Adrenal gland (tissue), 12 donors: ENCODE results near the gene ETAA1. TPM values are rescaled to one million over a fixed set of nuclear protein-coding genes. Genes with fewer than 3 reads are reported as not detected.
A peak's percentile ranks its signal among the peaks of the same experiment; 100 is the strongest.

Experiments used
- DNase-seq, 7 donors: peaks; one replicate each; pipeline ENCODE4 v3.0.0-alpha.2; 2019 to 2020
- H3K27ac ChIP-seq, 5 donors: fragments of 200-600 bp; sonication (generic) in 4 of 5; 1 replicate in 3 of 5; 2 replicates in 2 of 5; pipeline versions ENCODE4 v1.5.1 to v1.8.0; 2016 to 2020; ENCODE audit warnings: mild to moderate bottlenecking in 1 of 5
- H3K27me3 ChIP-seq: fragments of 200-600 bp; 2 replicates; pipeline ENCODE4 v1.8.0; 2021
- H3K36me3 ChIP-seq, 2 donors: fragments of 200-600 bp; replicated peaks in 1 of 2; 1 replicate in 1 of 2; 2 replicates in 1 of 2; pipeline versions ENCODE4 v1.5.1 to v1.8.0; 2018 to 2022
- H3K4me1 ChIP-seq, 2 donors: fragments of 200-600 bp; replicated peaks in 1 of 2; 1 replicate in 1 of 2; 2 replicates in 1 of 2; pipeline versions ENCODE4 v1.5.1 to v1.8.0; 2018 to 2021
- H3K4me3 ChIP-seq, 4 donors: fragments of 200-600 bp; sonication (generic) in 3 of 4; one replicate each; pipeline ENCODE4 v1.5.1; 2016 to 2018
- H3K9me3 ChIP-seq, 3 donors: fragments of 200-600 bp; sonication (generic) in 1 of 3; replicated peaks in 1 of 3; 1 replicate in 2 of 3; 2 replicates in 1 of 3; pipeline versions ENCODE4 v1.5.1 to v1.8.0; 2016 to 2021
- POLR2A ChIP-seq, 2 donors: fragments of 450-650 bp; IDR thresholded peaks; one replicate each; pipeline ENCODE4 v1.6.1; 2017; ENCODE audit warnings: antibody characterized with exemption in 2 of 2, mild to moderate bottlenecking in 2 of 2, moderate library complexity in 1 of 2
- WGBS, 4 donors: extraction: QIAGEN DNeasy Blood & Tissue Kit in 2 of 4; methylation state at CpG; one replicate each; pipeline versions ENCODE4 v1.1.5 to v1.1.7; 2013 to 2017; 5-methylcytosine and 5-hydroxymethylcytosine counted together
- intact Hi-C, 2 donors: fragments of 100-400 bp; cut with DNase I; formaldehyde crosslinking; loops; one replicate each; pipeline versions ENCODE4 v1.14.1 to v1.15.0; 2022 to 2023
- polyA plus RNA-seq, 3 donors: library from polyadenylated mRNA; stranded (reverse); fragments of 200-250 nt in 2 of 3; fragments of 350-450 nt in 1 of 3; fragmentation: Illumina TruSeq in 1 of 3; extraction: RNeasy Lipid Tissue Mini Kit (QIAGEN cat#74804) in 1 of 3; gene quantifications; one replicate each; pipeline ENCODE4 v1.2.3, GENCODE V29; 2013 to 2014
- total RNA-seq, 9 donors: library from RNA; depleted of rRNA in 4 of 9; stranded (reverse); fragments of >200 nt in 4 of 9; fragments of 120-200 nt in 1 of 9; fragmentation: NEBNext Ultra II Directional in 1 of 9; extraction: Animal tissue kit (Norgen Biotek cat#: 25700) in 1 of 9; gene quantifications; one replicate each; pipeline versions ENCODE4 v1.1.0 to v1.2.4, GENCODE V29; 2013 to 2023
- TF ChIP-seq, protein P1 (sequence below), 6 experiments: fragments of 450-650 bp in 4 of 6; fragments of 200-600 bp in 2 of 6; sonication (generic) in 1 of 6; IDR thresholded peaks; 1 replicate in 5 of 6; 2 replicates in 1 of 6; pipeline versions ENCODE4 v1.5.1 to v1.8.0; 2016 to 2021; ENCODE audit warnings: antibody characterized with exemption in 6 of 6, mild to moderate bottlenecking in 2 of 6, moderate library complexity in 1 of 6
- donor health status: healthy with polysubstance abuse.
- donor health status: Bipolar disorder and iron deficiency.
- donor health status: DM: yes; HTN: yes; CAD: no.
- donor health status: DM: no; HTN: no; CAD: no.
- donor health status: DM: no; HTN: no; CAD: no.
- donor health status: DM: yes; HTN: yes; CAD: no.

The ETAA1 gene
- total and polyA plus RNA-seq, 12 donors: 7.9 to 54.7 (median 24.1) TPM

DNA sequence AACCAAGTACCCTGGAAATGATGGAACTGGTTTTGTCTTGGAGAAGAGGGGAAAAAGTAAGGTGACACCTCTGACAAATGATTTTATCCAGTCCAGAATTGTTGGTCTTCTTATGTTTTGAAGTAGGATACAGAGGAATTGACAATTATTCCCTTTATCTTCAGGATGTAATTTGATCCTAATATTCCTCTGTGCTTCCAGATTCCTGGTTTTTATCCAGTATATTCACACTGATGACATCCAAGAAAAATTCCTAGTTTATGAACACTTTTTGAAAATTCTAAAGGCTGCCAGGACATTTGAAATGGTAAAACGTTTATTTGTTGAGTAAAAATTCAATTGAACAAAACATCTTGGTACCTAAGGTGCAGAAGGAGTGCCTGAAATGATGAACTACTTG lies 22.2 kb upstream of the ETAA1 start:
- Histone ChIP-seq H3K4me1 (peaks cover 0 to 9% of the 10 kb centered on the region in 2 donors), H3K27me3 (no peaks in the 10 kb centered on the region), H3K4me3 (peak overlapping the region in 1 of 4 donors; percentile 47), H3K27ac (no peak overlapping the region), H3K36me3 (no peaks in the 10 kb centered on the region), H3K9me3 (peaks cover 0 to 6% (median 0%) of the 10 kb centered on the region in 3 donors)
- WGBS, 4 donors: 29 to 43% (median 41%) methylated on average over 1 of the region's 1 CpG
- DNase-seq: no peak
- no peak for TF ChIP-seq POLR2A (IDR thresholded peaks at IDR 0.05)
- TF ChIP-seq, protein P1, sequence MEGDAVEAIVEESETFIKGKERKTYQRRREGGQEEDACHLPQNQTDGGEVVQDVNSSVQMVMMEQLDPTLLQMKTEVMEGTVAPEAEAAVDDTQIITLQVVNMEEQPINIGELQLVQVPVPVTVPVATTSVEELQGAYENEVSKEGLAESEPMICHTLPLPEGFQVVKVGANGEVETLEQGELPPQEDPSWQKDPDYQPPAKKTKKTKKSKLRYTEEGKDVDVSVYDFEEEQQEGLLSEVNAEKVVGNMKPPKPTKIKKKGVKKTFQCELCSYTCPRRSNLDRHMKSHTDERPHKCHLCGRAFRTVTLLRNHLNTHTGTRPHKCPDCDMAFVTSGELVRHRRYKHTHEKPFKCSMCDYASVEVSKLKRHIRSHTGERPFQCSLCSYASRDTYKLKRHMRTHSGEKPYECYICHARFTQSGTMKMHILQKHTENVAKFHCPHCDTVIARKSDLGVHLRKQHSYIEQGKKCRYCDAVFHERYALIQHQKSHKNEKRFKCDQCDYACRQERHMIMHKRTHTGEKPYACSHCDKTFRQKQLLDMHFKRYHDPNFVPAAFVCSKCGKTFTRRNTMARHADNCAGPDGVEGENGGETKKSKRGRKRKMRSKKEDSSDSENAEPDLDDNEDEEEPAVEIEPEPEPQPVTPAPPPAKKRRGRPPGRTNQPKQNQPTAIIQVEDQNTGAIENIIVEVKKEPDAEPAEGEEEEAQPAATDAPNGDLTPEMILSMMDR (IDR thresholded peaks at IDR 0.05): no peak
- intact Hi-C loops: no loop called here

DNA sequence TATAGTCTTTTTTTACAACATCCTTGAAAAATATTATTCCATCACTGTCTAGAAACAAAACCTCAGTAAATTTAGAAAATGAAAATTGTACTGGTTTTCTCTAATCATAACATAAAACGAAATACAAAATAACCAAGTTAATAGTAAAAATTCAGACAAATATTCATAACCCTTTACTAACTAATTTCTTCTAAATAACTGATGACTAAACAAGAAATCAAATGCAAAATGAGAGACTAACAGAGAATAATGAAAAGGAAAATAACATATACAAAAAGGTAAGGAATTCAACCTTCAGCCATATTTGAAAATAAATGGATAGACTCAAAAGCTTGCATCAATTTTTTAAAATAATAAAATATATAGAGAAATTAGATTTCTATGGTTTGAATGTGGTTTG lies 18.6 kb upstream of the ETAA1 start:
- H3K9me3 ChIP-seq: peaks cover 0 to 6% (median 0%) of the 10 kb centered on the region in 3 donors
- WGBS, 4 donors: 86 to 97% (median 92%) methylated on average over 1 of the region's 1 CpG
- H3K27me3 ChIP-seq: no peaks in the 10 kb centered on the region
- intact Hi-C loops: no loop called here
- no peak for DNase-seq
- H3K4me1 ChIP-seq: peaks cover 0 to 9% of the 10 kb centered on the region in 2 donors
- H3K27ac ChIP-seq: no peak overlapping the region
- H3K4me3 ChIP-seq: no peak overlapping the region
- no peaks in the 10 kb centered on the region for H3K36me3 ChIP-seq
- no peak for TF ChIP-seq POLR2A (IDR thresholded peaks at IDR 0.05)
- TF ChIP-seq, protein P1 (IDR thresholded peaks at IDR 0.05): no peak

DNA sequence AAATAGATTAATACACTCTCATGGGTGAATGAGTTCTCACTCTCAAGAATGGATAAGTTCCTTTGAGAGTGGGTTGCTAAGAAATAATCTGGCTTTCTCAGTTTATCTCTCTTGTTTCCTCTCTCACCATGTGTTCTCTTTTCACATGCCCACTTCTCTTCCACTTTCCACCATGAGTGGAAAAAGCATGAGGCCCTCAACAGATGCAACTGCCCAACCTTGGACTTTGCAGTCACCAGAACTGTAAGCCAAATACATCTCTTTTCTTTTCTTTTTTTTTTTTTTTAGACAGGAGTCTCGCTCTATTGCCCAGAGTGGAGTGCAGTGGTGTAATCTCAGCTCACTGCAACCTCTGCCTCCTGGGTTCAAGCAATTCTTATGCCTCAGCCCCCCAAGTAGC lies 18.1 kb upstream of the ETAA1 start:
- Histone ChIP-seq H3K36me3 (no peaks in the 10 kb centered on the region), H3K27me3 (no peaks in the 10 kb centered on the region), H3K27ac (no peak overlapping the region), H3K9me3 (peaks cover 0 to 6% (median 0%) of the 10 kb centered on the region in 3 donors), H3K4me3 (no peak overlapping the region), H3K4me1 (peaks cover 0 to 9% of the 10 kb centered on the region in 2 donors)
- TF ChIP-seq, protein P1 (IDR thresholded peaks at IDR 0.05): no peak
- TF ChIP-seq POLR2A (IDR thresholded peaks at IDR 0.05): no peak
- DNase-seq: no peak
- WGBS, 4 donors: 92 to 100% (median 95%) methylated on average over 1 of the region's 1 CpG
- intact Hi-C loops: no loop called here

DNA sequence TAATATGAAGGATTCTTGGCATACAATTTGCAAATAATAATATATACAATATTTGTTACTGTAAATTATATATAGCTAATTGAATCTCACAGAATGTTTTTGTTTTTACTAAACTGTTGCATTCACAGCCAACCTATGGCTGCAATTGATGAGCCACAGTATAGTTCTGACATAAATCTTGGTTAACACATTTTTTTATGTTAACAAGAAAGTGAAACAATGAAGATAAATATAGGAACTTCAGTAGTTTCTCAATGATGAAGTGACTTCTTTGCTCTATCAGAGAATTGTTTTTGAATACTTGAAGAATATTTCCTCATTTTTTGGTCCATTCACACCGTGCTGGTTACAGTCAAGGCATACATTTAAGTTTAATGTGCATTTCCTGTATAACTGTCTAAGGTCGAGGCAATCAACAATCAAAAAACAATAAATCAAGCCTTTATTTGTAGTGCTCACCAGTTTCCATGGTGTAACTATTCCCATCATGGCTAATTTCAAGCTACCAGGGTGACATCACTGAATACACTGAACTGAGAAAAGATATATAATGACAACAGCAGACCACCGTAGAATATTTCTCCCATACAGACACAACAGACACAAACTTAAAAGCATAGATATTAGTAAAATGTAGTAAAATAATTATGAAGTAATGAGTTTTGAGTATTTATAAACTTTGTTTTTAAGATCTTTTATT lies 12.9 kb upstream of the ETAA1 start:
- no peaks in the 10 kb centered on the region for H3K27me3 ChIP-seq
- WGBS, 4 donors: 55 to 82% (median 62%) methylated on average over 3 of the region's 3 CpGs
- H3K9me3 ChIP-seq: no peaks in the 10 kb centered on the region
- no peaks in the 10 kb centered on the region for H3K36me3 ChIP-seq
- H3K27ac ChIP-seq: no peak overlapping the region
- no peak overlapping the region for H3K4me3 ChIP-seq
- intact Hi-C loops: no loop called here
- DNase-seq: no peak
- TF ChIP-seq, protein P1 (IDR thresholded peaks at IDR 0.05): no peak
- no peak for TF ChIP-seq POLR2A (IDR thresholded peaks at IDR 0.05)
- peaks cover 4 to 10% of the 10 kb centered on the region in 2 donors for H3K4me1 ChIP-seq
